Measurements from ENCODE around the gene MBTPS1.

MBTPS1 gene

GRCh38 chr16:84058664-84059063 lies 58.1 kb downstream of the MBTPS1 start:
- no peak overlapping the region for H3K4me2 ChIP-seq (ENCODE audit: low read length)
- no peaks in the 10 kb centered on the region for H3K4me1 ChIP-seq (ENCODE audit: insufficient read depth, low read length, severe bottlenecking)
- no peak overlapping the region for H3K4me3 ChIP-seq (ENCODE audit: low read depth, low read length, poor library complexity, severe bottlenecking)
- H3K9me3 ChIP-seq (ENCODE audit: low read length), result no peaks in the 10 kb centered on the region
- peaks cover 97% of the 10 kb centered on the region for H3K36me3 ChIP-seq (ENCODE audit: insufficient read depth, low read length)
- H3F3A ChIP-seq (ENCODE audit: insufficient read depth, low read length), result no peaks in the 10 kb centered on the region
- no peaks in the 10 kb centered on the region for H3K9me2 ChIP-seq (ENCODE audit: low read depth, low read length)
- H2AFZ ChIP-seq (ENCODE audit: low read length), result no peak overlapping the region
- no peaks in the 10 kb centered on the region for H3K79me2 ChIP-seq (ENCODE audit: insufficient read depth, low read length)
- no peak for TF ChIP-seq CTCF (IDR thresholded peaks at IDR 0.05; ENCODE audit: low read length)
- TF ChIP-seq EZH2 (IDR thresholded peaks at IDR 0.05; ENCODE audit: borderline replicate concordance, low read length), result no peak
- H3K27me3 ChIP-seq (ENCODE audit: insufficient read depth, low read length), result no peaks in the 10 kb centered on the region
- H3K27ac ChIP-seq (ENCODE audit: low read depth, low read length, poor library complexity, severe bottlenecking), result no peak overlapping the region
- H3K9ac ChIP-seq (ENCODE audit: low read length), result no peak overlapping the region
- no peaks in the 10 kb centered on the region for H4K20me1 ChIP-seq (ENCODE audit: insufficient read depth, low read length)

DNA sequence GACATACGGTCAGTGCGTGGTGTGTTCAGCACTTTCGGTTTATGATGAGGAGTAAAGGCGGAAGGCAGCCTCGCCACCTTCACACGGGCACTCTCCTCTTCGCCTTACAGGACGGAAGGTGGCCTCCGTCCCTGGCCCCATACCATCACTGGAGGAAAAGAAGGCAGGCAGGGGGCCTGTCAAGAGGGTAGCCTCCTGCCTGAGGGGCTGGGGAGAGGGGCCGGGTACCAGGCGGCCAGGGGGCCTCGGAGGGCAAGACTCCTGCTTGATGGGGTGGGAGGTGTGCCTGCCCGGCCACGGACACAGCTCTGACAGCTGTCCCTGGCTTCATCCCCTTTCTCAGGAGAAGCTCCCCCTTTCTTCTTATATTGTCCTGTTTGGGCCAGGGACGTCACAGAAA lies 58.5 kb downstream of the MBTPS1 start:
- Histone ChIP-seq H3K9ac (ENCODE audit: low read length) (no peak overlapping the region), H3K4me2 (ENCODE audit: low read length) (no peak overlapping the region), H3K4me3 (ENCODE audit: low read depth, low read length, poor library complexity, severe bottlenecking) (no peak overlapping the region), H3K36me3 (ENCODE audit: insufficient read depth, low read length) (peaks cover 97% of the 10 kb centered on the region), H3K79me2 (ENCODE audit: insufficient read depth, low read length) (no peaks in the 10 kb centered on the region), H3K27ac (ENCODE audit: low read depth, low read length, poor library complexity, severe bottlenecking) (no peak overlapping the region), H3K9me2 (ENCODE audit: low read depth, low read length) (no peaks in the 10 kb centered on the region), H2AFZ (ENCODE audit: low read length) (no peak overlapping the region), H3F3A (ENCODE audit: insufficient read depth, low read length) (no peaks in the 10 kb centered on the region), H3K27me3 (ENCODE audit: insufficient read depth, low read length) (no peaks in the 10 kb centered on the region), H3K4me1 (ENCODE audit: insufficient read depth, low read length, severe bottlenecking) (no peaks in the 10 kb centered on the region), H4K20me1 (ENCODE audit: insufficient read depth, low read length) (no peaks in the 10 kb centered on the region), H3K9me3 (ENCODE audit: low read length) (no peaks in the 10 kb centered on the region)
- TF ChIP-seq EZH2 (IDR thresholded peaks at IDR 0.05; ENCODE audit: borderline replicate concordance, low read length) (no peak), CTCF (IDR thresholded peaks at IDR 0.05; ENCODE audit: low read length) (no peak)

- H3K36me3 ChIP-seq (ENCODE audit: insufficient read depth, low read length), result peaks cover 98% of the 10 kb centered on the region
- no peak overlapping the region for H3K27ac ChIP-seq (ENCODE audit: low read depth, low read length, poor library complexity, severe bottlenecking)
- H3K9ac ChIP-seq (ENCODE audit: low read length), result no peak overlapping the region
- H3K4me1 ChIP-seq (ENCODE audit: insufficient read depth, low read length, severe bottlenecking), result no peaks in the 10 kb centered on the region
- no peak overlapping the region for H2AFZ ChIP-seq (ENCODE audit: low read length)
- TF ChIP-seq CTCF (IDR thresholded peaks at IDR 0.05; ENCODE audit: low read length) (no peak), EZH2 (IDR thresholded peaks at IDR 0.05; ENCODE audit: borderline replicate concordance, low read length) (no peak)
- no peak overlapping the region for H3K4me3 ChIP-seq (ENCODE audit: low read depth, low read length, poor library complexity, severe bottlenecking)
- no peaks in the 10 kb centered on the region for H3K9me3 ChIP-seq (ENCODE audit: low read length)
- H3K4me2 ChIP-seq (ENCODE audit: low read length), result no peak overlapping the region
- H3K27me3 ChIP-seq (ENCODE audit: insufficient read depth, low read length), result no peaks in the 10 kb centered on the region
- H3K9me2 ChIP-seq (ENCODE audit: low read depth, low read length), result no peaks in the 10 kb centered on the region
- H4K20me1 ChIP-seq (ENCODE audit: insufficient read depth, low read length), result no peaks in the 10 kb centered on the region
- no peaks in the 10 kb centered on the region for H3K79me2 ChIP-seq (ENCODE audit: insufficient read depth, low read length)
- H3F3A ChIP-seq (ENCODE audit: insufficient read depth, low read length), result no peaks in the 10 kb centered on the region
Measured at GRCh38 chr16:84056933-84057332, 59.8 kb downstream of the MBTPS1 start.

Measured in OCI-LY1 (cell line).